ENCODE data around the gene SFRP2. TPM values are rescaled to one million over a fixed set of nuclear protein-coding genes. Genes with fewer than 3 reads are reported as not detected.
A peak's percentile ranks its signal among the peaks of the same experiment; 100 is the strongest.

Gene SFRP2
- total and polyA plus RNA-seq, 7 experiments from 2014 or later: not detected

- no peak overlapping the region for H3K27ac ChIP-seq (ENCODE audit: low read depth, low read length)
- peaks cover 0 to 3% (median 0%) of the 10 kb centered on the region in 5 donors for H3K36me3 Mint-ChIP-seq
- intact Hi-C loops (cut with micrococcal nuclease): loop anchor here (1.0 to 10.0 kb wide), 8 partner anchors 23 to 836 kb away; no protein-coding TSS in a partner anchor
- peaks cover 13 to 35% (median 24%) of the 10 kb centered on the region in 7 donors for H3K4me1 Mint-ChIP-seq
- ChIA-PET POLR2A (no interaction called here), CTCF (interaction anchor here (0.6 to 1.5 kb wide), 9 partner anchors 10 to 565 kb away, joined by 3 to 8 read pairs (median 3); no protein-coding TSS in a partner anchor)
- no peak overlapping the region for H3K4me3 Mint-ChIP-seq
- ATAC-seq (no peak), DNase-seq (peak in 1 of 9 donors; percentile 21)
- no peak overlapping the region for H3K4me3 ChIP-seq (ENCODE audit: low read length)
- peaks cover 48 to 87% (median 61%) of the 10 kb centered on the region in 5 donors for H3K27me3 Mint-ChIP-seq
- H3K4me1 ChIP-seq (ENCODE audit: control insufficient read depth in 2 of 2, insufficient read depth in 2 of 2, low read length in 2 of 2): peaks cover 0 to 20% of the 10 kb centered on the region in 2 donors
- H3K27me3 ChIP-seq (ENCODE audit: control insufficient read depth in 2 of 2, insufficient read depth in 2 of 2, low read length in 2 of 2): peaks cover 7 to 15% of the 10 kb centered on the region in 2 donors
- no peaks in the 10 kb centered on the region for H3K9me3 ChIP-seq (ENCODE audit: control insufficient read depth in 2 of 3, low read length in 3 of 3)
- H3K9me3 Mint-ChIP-seq: no peaks in the 10 kb centered on the region
- no peak overlapping the region for H3K27ac Mint-ChIP-seq
- H3K36me3 ChIP-seq (ENCODE audit: control insufficient read depth in 2 of 3, insufficient read depth in 3 of 3, low read length in 3 of 3): no peaks in the 10 kb centered on the region
These were observed 2.8 kb downstream of the SFRP2 start for GRCh38 chr4:153785910-153786721.

GRCh38 chr4:153784166-153784699 is 4.7 kb downstream of the SFRP2 start:
- Histone ChIP-seq H3K27ac (ENCODE audit: low read depth, low read length) (no peak overlapping the region), H3K27me3 (ENCODE audit: control insufficient read depth in 2 of 2, insufficient read depth in 2 of 2, low read length in 2 of 2) (peaks cover 2 to 7% of the 10 kb centered on the region in 2 donors), H3K4me3 (ENCODE audit: low read length) (no peak overlapping the region), H3K9me3 (ENCODE audit: control insufficient read depth in 2 of 3, low read length in 3 of 3) (no peaks in the 10 kb centered on the region), H3K36me3 (ENCODE audit: control insufficient read depth in 2 of 3, insufficient read depth in 3 of 3, low read length in 3 of 3) (no peaks in the 10 kb centered on the region), H3K4me1 (ENCODE audit: control insufficient read depth in 2 of 2, insufficient read depth in 2 of 2, low read length in 2 of 2) (peaks cover 0 to 5% of the 10 kb centered on the region in 2 donors)
- intact Hi-C loops (cut with micrococcal nuclease): loop anchor here (10.0 kb wide), 2 partner anchors 261 to 551 kb away; no protein-coding TSS in a partner anchor
- Mint-ChIP-seq H3K27me3 (peaks cover 35 to 83% (median 46%) of the 10 kb centered on the region in 5 donors), H3K27ac (no peak overlapping the region), H3K36me3 (peaks cover 0 to 3% (median 0%) of the 10 kb centered on the region in 5 donors), H3K9me3 (no peaks in the 10 kb centered on the region), H3K4me3 (no peak overlapping the region), H3K4me1 (peaks cover 9 to 19% (median 11%) of the 10 kb centered on the region in 7 donors)
- CTCF ChIA-PET: interaction anchor here (0.6 to 0.7 kb wide), 2 partner anchors 9 to 262 kb away, joined by 3 to 4 read pairs; no protein-coding TSS in a partner anchor
- ATAC-seq (no peak), DNase-seq (no peak)
- POLR2A ChIA-PET: interaction anchor here (1.1 kb wide), 1 partner anchor 12 kb away, joined by 3 read pairs; no protein-coding TSS in a partner anchor

- intact Hi-C loops (cut with micrococcal nuclease): loop anchor here (10.0 kb wide), 2 partner anchors 262 to 552 kb away; no protein-coding TSS in a partner anchor
- peaks cover 0 to 4% of the 10 kb centered on the region in 2 donors for H3K27me3 ChIP-seq (ENCODE audit: control insufficient read depth in 2 of 2, insufficient read depth in 2 of 2, low read length in 2 of 2)
- POLR2A ChIA-PET: no interaction called here
These were observed 6.3 kb downstream of the SFRP2 start for GRCh38 chr4:153782581-153782980.

GRCh38 chr4:153781717-153782416 is 7.0 kb downstream of the SFRP2 start:
- peaks cover 0 to 13% (median 3%) of the 10 kb centered on the region in 11 donors for H3K9me3 Mint-ChIP-seq
- Histone ChIP-seq H3K36me3 (ENCODE audit: control insufficient read depth in 2 of 3, insufficient read depth in 3 of 3, low read length in 3 of 3) (no peaks in the 10 kb centered on the region), H3K9me3 (ENCODE audit: control insufficient read depth in 2 of 3, low read length in 3 of 3) (no peaks in the 10 kb centered on the region), H3K27ac (ENCODE audit: low read depth, low read length) (no peak overlapping the region), H3K4me1 (ENCODE audit: control insufficient read depth in 2 of 2, insufficient read depth in 2 of 2, low read length in 2 of 2) (no peaks in the 10 kb centered on the region), H3K27me3 (ENCODE audit: control insufficient read depth in 2 of 2, insufficient read depth in 2 of 2, low read length in 2 of 2) (peaks cover 0 to 4% of the 10 kb centered on the region in 2 donors), H3K4me3 (ENCODE audit: low read length) (no peak overlapping the region)
- H3K27ac Mint-ChIP-seq: peak overlapping the region in 1 of 9 donors; percentile 26
- no peak for ATAC-seq
- H3K36me3 Mint-ChIP-seq: peaks cover 0 to 12% (median 5%) of the 10 kb centered on the region in 5 donors
- H3K4me3 Mint-ChIP-seq: no peak overlapping the region
- peaks cover 0 to 3% (median 0%) of the 10 kb centered on the region in 7 donors for H3K4me1 Mint-ChIP-seq
- DNase-seq: no peak
- peaks cover 15 to 70% (median 37%) of the 10 kb centered on the region in 5 donors for H3K27me3 Mint-ChIP-seq
- CTCF ChIA-PET: no interaction called here
- intact Hi-C loops (cut with micrococcal nuclease): loop anchor here (10.0 kb wide), 2 partner anchors 263 to 553 kb away; no protein-coding TSS in a partner anchor
- POLR2A ChIA-PET: no interaction called here

More at GRCh38 chr4:153782581-153782980, 6.3 kb downstream of the SFRP2 start:
- DNase-seq (no peak), ATAC-seq (no peak)
- peaks cover 0 to 13% (median 3%) of the 10 kb centered on the region in 11 donors for H3K9me3 Mint-ChIP-seq
- H3K4me3 Mint-ChIP-seq: no peak overlapping the region
- H3K36me3 Mint-ChIP-seq: peaks cover 0 to 10% (median 5%) of the 10 kb centered on the region in 5 donors
- H3K4me3 ChIP-seq (ENCODE audit: low read length): no peak overlapping the region
- H3K27me3 Mint-ChIP-seq: peaks cover 22 to 75% (median 43%) of the 10 kb centered on the region in 5 donors
- peaks cover 0 to 3% (median under 1%) of the 10 kb centered on the region in 7 donors for H3K4me1 Mint-ChIP-seq
- H3K27ac Mint-ChIP-seq: no peak overlapping the region
- CTCF ChIA-PET: no interaction called here
- no peaks in the 10 kb centered on the region for H3K9me3 ChIP-seq (ENCODE audit: control insufficient read depth in 2 of 3, low read length in 3 of 3)
- no peak overlapping the region for H3K27ac ChIP-seq (ENCODE audit: low read depth, low read length)
- no peaks in the 10 kb centered on the region for H3K36me3 ChIP-seq (ENCODE audit: control insufficient read depth in 2 of 3, insufficient read depth in 3 of 3, low read length in 3 of 3)
- H3K4me1 ChIP-seq (ENCODE audit: control insufficient read depth in 2 of 2, insufficient read depth in 2 of 2, low read length in 2 of 2): no peaks in the 10 kb centered on the region

- H3K36me3 Mint-ChIP-seq: peaks cover 0 to 12% (median 5%) of the 10 kb centered on the region in 5 donors
- POLR2A ChIA-PET: no interaction called here
- no peak overlapping the region for H3K27ac Mint-ChIP-seq
- CTCF ChIA-PET: no interaction called here
- DNase-seq (no peak), ATAC-seq (no peak)
- H3K9me3 ChIP-seq (ENCODE audit: control insufficient read depth in 2 of 3, low read length in 3 of 3): no peaks in the 10 kb centered on the region
- H3K27ac ChIP-seq (ENCODE audit: low read depth, low read length): no peak overlapping the region
- H3K4me3 Mint-ChIP-seq: no peak overlapping the region
- H3K36me3 ChIP-seq (ENCODE audit: control insufficient read depth in 2 of 3, insufficient read depth in 3 of 3, low read length in 3 of 3): no peaks in the 10 kb centered on the region
- no peak overlapping the region for H3K4me3 ChIP-seq (ENCODE audit: low read length)
- H3K27me3 ChIP-seq (ENCODE audit: control insufficient read depth in 2 of 2, insufficient read depth in 2 of 2, low read length in 2 of 2): peaks cover 0 to 7% of the 10 kb centered on the region in 2 donors
- no peaks in the 10 kb centered on the region for H3K4me1 ChIP-seq (ENCODE audit: control insufficient read depth in 2 of 2, insufficient read depth in 2 of 2, low read length in 2 of 2)
- H3K9me3 Mint-ChIP-seq: peaks cover 0 to 13% (median 3%) of the 10 kb centered on the region in 11 donors
- intact Hi-C loops (cut with micrococcal nuclease): loop anchor here (10.0 kb wide), 2 partner anchors 264 to 554 kb away; no protein-coding TSS in a partner anchor
- H3K27me3 Mint-ChIP-seq: peaks cover 12 to 70% (median 37%) of the 10 kb centered on the region in 5 donors
- H3K4me1 Mint-ChIP-seq: peaks cover 0 to 3% (median 0%) of the 10 kb centered on the region in 7 donors
These were observed 7.6 kb downstream of the SFRP2 start for GRCh38 chr4:153781280-153781679.

GRCh38 chr4:153780876-153781275 is 8.0 kb downstream of the SFRP2 start:
- Mint-ChIP-seq H3K27ac (no peak overlapping the region), H3K4me1 (peaks cover 0 to 3% (median 0%) of the 10 kb centered on the region in 7 donors), H3K4me3 (no peak overlapping the region), H3K9me3 (peaks cover 0 to 13% (median 3%) of the 10 kb centered on the region in 11 donors), H3K36me3 (peaks cover 0 to 12% (median 5%) of the 10 kb centered on the region in 5 donors), H3K27me3 (peaks cover 16 to 69% (median 38%) of the 10 kb centered on the region in 5 donors)
- Histone ChIP-seq H3K9me3 (ENCODE audit: control insufficient read depth in 2 of 3, low read length in 3 of 3) (no peaks in the 10 kb centered on the region), H3K4me3 (ENCODE audit: low read length) (no peak overlapping the region), H3K27ac (ENCODE audit: low read depth, low read length) (no peak overlapping the region), H3K27me3 (ENCODE audit: control insufficient read depth in 2 of 2, insufficient read depth in 2 of 2, low read length in 2 of 2) (peaks cover 0 to 8% of the 10 kb centered on the region in 2 donors), H3K36me3 (ENCODE audit: control insufficient read depth in 2 of 3, insufficient read depth in 3 of 3, low read length in 3 of 3) (no peaks in the 10 kb centered on the region), H3K4me1 (ENCODE audit: control insufficient read depth in 2 of 2, insufficient read depth in 2 of 2, low read length in 2 of 2) (no peaks in the 10 kb centered on the region)
- intact Hi-C loops (cut with micrococcal nuclease): loop anchor here (10.0 kb wide), 2 partner anchors 264 to 554 kb away; no protein-coding TSS in a partner anchor
- POLR2A ChIA-PET: no interaction called here
- DNase-seq: no peak
- CTCF ChIA-PET: no interaction called here
- ATAC-seq: no peak

Data from naive thymus-derived CD4-positive, alpha-beta T cell (primary cell).